GM12878 (cell line): ENCODE measurements around the gene FOXI1. TPM values are rescaled to one million over a fixed set of nuclear protein-coding genes. Genes with fewer than 3 reads are reported as not detected.
A peak's percentile ranks its signal among the peaks of the same experiment; 100 is the strongest.

Source experiments
- ATAC-seq: fragments of 200-7000 bp; cut with Tn5 transposase; 3 replicates; pipeline ENCODE4 v1.9.1; 2020; ENCODE audit warnings: mild to moderate bottlenecking, moderate library complexity
- BruUV-seq: library from RNA; stranded (reverse); fragments of 400-500 nt; replicated peaks from 2 replicates; lab custom pipeline; 2021; lab: Mats Ljungman, UMichigan
- CTCF ChIA-PET: fragments of 300-600 bp; sonication (Branson Sonifier 250); formaldehyde crosslinking; extraction: SDS; loops from one replicate; lab custom pipeline; 2021; ENCODE audit warnings: inconsistent platforms; lab: Yijun Ruan, JAX
- POLR2A ChIA-PET: fragments of 350-600 bp; formaldehyde crosslinking; extraction: SDS; loops from one replicate; lab custom pipeline; 2021; ENCODE audit warnings: inconsistent platforms; lab: Charles Lee
- RAD21 ChIA-PET: fragments of 300-600 bp; sonication (Branson Sonifier 250); formaldehyde crosslinking; loops from one replicate; lab custom pipeline; 2023; ENCODE audit warnings: antibody characterized with exemption; ENCODE audit not compliant: unreplicated experiment; lab: Charles Lee
- SMC1A ChIA-PET: fragments of 300-600 bp; sonication (Branson Sonifier 250); formaldehyde crosslinking; loops from one replicate; lab custom pipeline; 2023; ENCODE audit not compliant: unreplicated experiment, uncharacterized antibody; lab: Charles Lee
- DNase-seq: peaks from one replicate; pipeline ENCODE4 v3.0.0-alpha.2; 2011; ENCODE audit warnings: low read depth, low spot score
- FAIRE-seq: peaks from 3 replicates; lab custom pipeline; 2011; peaks lifted over from hg19 to GRCh38; lab: Jason Lieb, UNC
- H2AFZ ChIP-seq: 2 replicates; pipeline ENCODE4 v1.6.0; 2011; ENCODE audit warnings: low read depth, low read length, control low read depth; ENCODE audit not compliant: control insufficient read depth
- H3K27ac ChIP-seq: 2 replicates; pipeline ENCODE4 v1.5.1; 2011; ENCODE audit warnings: control low read depth; ENCODE audit not compliant: control insufficient read depth, insufficient read depth
- H3K27me3 ChIP-seq, 2 experiments: replicated peaks in 1 of 2; 2 replicates each; pipeline versions ENCODE4 v1.6.0 to v1.6.1; 2011; ENCODE audit warnings: low read length in 1 of 2; ENCODE audit not compliant: control insufficient read depth in 2 of 2, insufficient read depth in 2 of 2
- H3K36me3 ChIP-seq, 2 experiments: 2 replicates each; pipeline ENCODE4 v1.5.1; 2011; ENCODE audit warnings: low read length in 1 of 2; ENCODE audit not compliant: control insufficient read depth in 2 of 2, insufficient read depth in 2 of 2
- H3K4me1 ChIP-seq: 2 replicates; pipeline ENCODE4 v1.6.1; 2011; ENCODE audit warnings: mild to moderate bottlenecking, low read length, moderate library complexity, mixed read lengths; ENCODE audit not compliant: control insufficient read depth, insufficient read depth
- H3K4me2 ChIP-seq: 2 replicates; pipeline ENCODE4 v1.6.0; 2011; ENCODE audit warnings: control low read depth; ENCODE audit not compliant: control insufficient read depth, insufficient read depth
- H3K4me3 ChIP-seq: fragments of 200-600 bp; sonication (generic); 2 replicates; pipeline ENCODE4 v1.5.1; 2016
- H3K79me2 ChIP-seq: 2 replicates; pipeline ENCODE4 v1.6.0; 2011; ENCODE audit warnings: low read length; ENCODE audit not compliant: control insufficient read depth, insufficient read depth
- H3K9ac ChIP-seq: 2 replicates; pipeline ENCODE4 v1.8.0; 2011; ENCODE audit warnings: low read length, control low read depth, mixed read lengths; ENCODE audit not compliant: control insufficient read depth, insufficient read depth
- H3K9me3 ChIP-seq: replicated peaks from 3 replicates; pipeline ENCODE4 v1.5.1; 2011; ENCODE audit warnings: mild to moderate bottlenecking, low read length; ENCODE audit not compliant: control insufficient read depth, insufficient read depth
- H4K20me1 ChIP-seq: 2 replicates; pipeline ENCODE4 v1.6.0; 2011; ENCODE audit not compliant: control insufficient read depth, insufficient read depth
- CBFB ChIP-seq: IDR thresholded peaks from 2 replicates; pipeline ENCODE4 v1.6.1; 2016; ENCODE audit warnings: antibody characterized with exemption, low read depth
- CHD1 ChIP-seq: IDR thresholded peaks from 2 replicates; pipeline ENCODE4 v1.6.1; 2012; ENCODE audit warnings: low read depth, low read length, improper control_type of control experiment
- HSF1 ChIP-seq: fragments of 150-350 bp; IDR thresholded peaks from 2 replicates; pipeline ENCODE4 v1.6.1; 2014; ENCODE audit warnings: mild to moderate bottlenecking, low read depth, low read length
- IKZF1 ChIP-seq: fragments of 450-650 bp; conservative IDR thresholded peaks from 2 replicates; pipeline ENCODE4 v1.6.1; 2017; ENCODE audit warnings: antibody characterized with exemption, mild to moderate bottlenecking
- MTA3 ChIP-seq: IDR thresholded peaks from 2 replicates; pipeline ENCODE4 v1.6.1; 2012; ENCODE audit warnings: low read length, inconsistent platforms, borderline replicate concordance
- MXI1 ChIP-seq: fragments of 150-350 bp; IDR thresholded peaks from 2 replicates; pipeline ENCODE4 v1.6.1; 2011; ENCODE audit warnings: low read depth, mild to moderate bottlenecking, inconsistent platforms, low read length, improper control_type of control experiment
- MYB ChIP-seq: fragments of 150-350 bp; IDR thresholded peaks from 2 replicates; pipeline ENCODE4 v1.6.1; 2014; ENCODE audit warnings: mild to moderate bottlenecking, low read depth, low read length, borderline replicate concordance
- RUNX3 ChIP-seq: IDR thresholded peaks from 2 replicates; pipeline ENCODE4 v1.6.1; 2012; ENCODE audit warnings: low read length, inconsistent platforms
- WGBS: methylation state at CpG from one replicate; pipeline ENCODE4 v1.1.6; 2016; ENCODE audit warnings: low lambda C conversion rate; ENCODE audit not compliant: insufficient replicate concordance, insufficient coverage; ENCODE audit errors: missing lambda C conversion rate; 5-methylcytosine and 5-hydroxymethylcytosine counted together
- in situ Hi-C: fragments of 300-500 bp; cut with MboI; formaldehyde crosslinking; loops from 9 replicates; pipeline ENCODE4 v1.14.3; 2018; ENCODE audit warnings: mixed read lengths
- intact Hi-C: fragments of 100-400 bp; cut with micrococcal nuclease; formaldehyde crosslinking; loops from one replicate; pipeline ENCODE4 v1.14.2; 2022; ENCODE audit not compliant: unreplicated experiment
- polyA plus RNA-seq, 11 experiments: library from polyadenylated mRNA; depleted of rRNA in 4 of 11; unstranded in 6 of 11; stranded (reverse) in 5 of 11; fragments of >200 nt; fragmentation: Nextera tagmentation in 4 of 11; fragmentation: Illumina TruSeq in 1 of 11; extraction: Ambion mirVana in 4 of 11; extraction: Trizol in 1 of 11; gene quantifications; 1 replicate in 1 of 11; 2 replicates in 10 of 11; pipeline versions ENCODE4 v1.2.1 to v1.2.3, GENCODE V29; 2011 to 2016; ENCODE audit warnings: inconsistent platforms in 2 of 11, missing spikeins in 2 of 11, low read depth in 1 of 11
- total RNA-seq, 4 experiments: library from RNA; depleted of rRNA in 3 of 4; stranded (reverse); fragments of >200 nt in 3 of 4; fragmentation: Illumina TruSeq in 1 of 4; extraction: Trizol in 1 of 4; gene quantifications; 2 replicates each; pipeline versions ENCODE4 v1.2.1 to v1.2.3, GENCODE V29; 2013 to 2021

FOXI1 gene
- total and polyA plus RNA-seq, 10 of the 15 experiments (the other 5 are each of a cell fraction or from before 2014, with no cell fraction given): not detected

- intact Hi-C loops: no loop called here
- TSS peak; percentile 9 for BruUV-seq
- Histone ChIP-seq H3K4me1 (no peaks in the 10 kb centered on the region), H3K36me3 (peaks cover 12 to 28% of the 10 kb centered on the region in 2 experiments), H4K20me1 (no peaks in the 10 kb centered on the region; the same call in 1 of the 2 replicates), H3K9ac (no peak overlapping the region), H3K4me2 (no peak overlapping the region), H3K27ac (no peak overlapping the region), H2AFZ (no peak overlapping the region), H3K9me3 (no peaks in the 10 kb centered on the region; the same call in 2 of the 3 replicates), H3K79me2 (no peaks in the 10 kb centered on the region), H3K4me3 (no peak overlapping the region), H3K27me3 (no peaks in the 10 kb centered on the region)
- TF ChIP-seq MYB (no peak), RUNX3 (no peak), CBFB (no peak), MXI1 (no peak), MTA3 (no peak), CHD1 (no peak), IKZF1 (no peak)
- FAIRE-seq (no peak), ATAC-seq (no peak), DNase-seq (no peak)
- in situ Hi-C loops: no loop called here
- POLR2A ChIA-PET: no interaction called here
- RAD21 ChIA-PET: no interaction called here
- CTCF ChIA-PET: interaction anchor here (0.6 kb wide), 1 partner anchor 25 kb away, joined by 3 read pairs; no protein-coding TSS in a partner anchor
- 96% methylated on average over 11 of the region's 11 CpGs for WGBS
- SMC1A ChIA-PET: interaction anchor here (2.1 kb wide), 1 partner anchor 14 kb away, joined by 6 read pairs; no protein-coding TSS in a partner anchor
Measured at GRCh38 chr5:170056561-170057267, 49.0 kb upstream of the FOXI1 start.

GRCh38 chr5:170057311-170057710 lies 48.4 kb upstream of the FOXI1 start:
- in situ Hi-C loops: no loop called here
- SMC1A ChIA-PET: interaction anchor here (2.1 kb wide), 1 partner anchor 14 kb away, joined by 6 read pairs; no protein-coding TSS in a partner anchor
- no peak overlapping the region for H2AFZ ChIP-seq
- H3K4me1 ChIP-seq: no peaks in the 10 kb centered on the region
- no peak for ATAC-seq
- WGBS: over 99% methylated on average over 11 of the region's 11 CpGs
- H4K20me1 ChIP-seq: no peaks in the 10 kb centered on the region; the same call in 1 of the 2 replicates
- TF ChIP-seq HSF1: no peak
- TF ChIP-seq, all 136 proteins: peak for 0
- Histone ChIP-seq H3K9me3 (no peaks in the 10 kb centered on the region; the same call in 2 of the 3 replicates), H3K9ac (no peak overlapping the region), H3K27me3 (no peaks in the 10 kb centered on the region), H3K27ac (no peak overlapping the region), H3K36me3 (peaks cover 10 to 26% of the 10 kb centered on the region in 2 experiments), H3K4me3 (no peak overlapping the region), H3K4me2 (no peak overlapping the region), H3K79me2 (no peaks in the 10 kb centered on the region)
- FAIRE-seq (no peak), DNase-seq (no peak)
- ChIA-PET CTCF (no interaction called here), POLR2A (no interaction called here), RAD21 (no interaction called here)
- BruUV-seq: no TSS peak
- intact Hi-C loops: no loop called here
